Middle frontal gyrus (tissue), 1 donor: ENCODE data around the gene PLCD1.
A peak's percentile ranks its signal among the peaks of the same experiment; 100 is the strongest.
"Not testable (repeated sequence)": the region's sequence is repeated elsewhere in the genome, so short reads cannot be mapped to it uniquely, and the experiment has no call there.

Experiments used
- DNase-seq: peaks from one replicate; pipeline ENCODE4 v3.0.0-alpha.2; 2015; ENCODE audit warnings: low spot score; ENCODE audit errors: extremely low spot score

Gene PLCD1

GRCh38 chr3:38000965-38001455 is 28.4 kb downstream of the PLCD1 start:
- DNase-seq, result no peak

GRCh38 chr3:38000242-38000916 is 29.1 kb downstream of the PLCD1 start:
- no peak for DNase-seq

GRCh38 chr3:37999836-38000235 is 29.6 kb downstream of the PLCD1 start:
- DNase-seq, result no peak

GRCh38 chr3:37997791-37998370 is 31.6 kb downstream of the PLCD1 start:
- DNase-seq, result no peak

GRCh38 chr3:37997342-37997741 is 32.1 kb downstream of the PLCD1 start:
- DNase-seq, result no peak

GRCh38 chr3:37996785-37997301 is 32.6 kb downstream of the PLCD1 start:
- DNase-seq, result no peak

- no peak for DNase-seq
These were observed 33.5 kb downstream of the PLCD1 start for GRCh38 chr3:37995652-37996641.

- DNase-seq, result no peak
These were observed 34.8 kb downstream of the PLCD1 start for GRCh38 chr3:37994639-37994972.

- DNase-seq, result peak; percentile 16
These were observed 35.4 kb downstream of the PLCD1 start for GRCh38 chr3:37993820-37994638.

- no peak for DNase-seq
These were observed 36.0 kb downstream of the PLCD1 start for GRCh38 chr3:37993460-37993819.

GRCh38 chr3:37993067-37993455 is 36.4 kb downstream of the PLCD1 start:
- no peak for DNase-seq

GRCh38 chr3:37992271-37993066 is 37.0 kb downstream of the PLCD1 start:
- no peak for DNase-seq

GRCh38 chr3:37991823-37992222 is 37.6 kb downstream of the PLCD1 start:
- no peak for DNase-seq

GRCh38 chr3:37991109-37991508 is 38.3 kb downstream of the PLCD1 start:
- no peak for DNase-seq

- no peak for DNase-seq
These were observed 38.9 kb downstream of the PLCD1 start, which contains the start of gene VILL for GRCh38 chr3:37990527-37990926. TSS of gene VILL (plus strand) at chr3:37990786. CDS start at chr3:37993673, 2,887 bp downstream.

- DNase-seq, result no peak
These were observed 39.5 kb downstream of the PLCD1 start for GRCh38 chr3:37989821-37990480.

GRCh38 chr3:37988931-37989525 is 40.4 kb downstream of the PLCD1 start:
- DNase-seq, result no peak

- DNase-seq, result not testable (repeated sequence)
These were observed 41.1 kb downstream of the PLCD1 start for GRCh38 chr3:37988376-37988775.

GRCh38 chr3:37987751-37988179 is 41.7 kb downstream of the PLCD1 start:
- no peak for DNase-seq
